Neural crest cell (in vitro differentiated cells): ENCODE measurements around the gene APBA3. TPM values are rescaled to one million over a fixed set of nuclear protein-coding genes. Genes with fewer than 3 reads are reported as not detected.

Experiments
- DNase-seq: peaks from one replicate; pipeline ENCODE4 v3.0.0; 2021; ENCODE audit warnings: low read depth, mixed read lengths, low spot score
- H3K27ac Mint-ChIP-seq: one replicate; pipeline ENCODE4 v1.8.0; 2021; ENCODE audit warnings: mild to moderate bottlenecking, mixed read lengths; ENCODE audit not compliant: unreplicated experiment
- H3K27me3 Mint-ChIP-seq: 2 replicates; pipeline ENCODE4 v1.8.0; 2021; ENCODE audit warnings: low read depth, mild to moderate bottlenecking, mixed read lengths
- H3K36me3 Mint-ChIP-seq: 2 replicates; pipeline ENCODE4 v1.8.0; 2021; ENCODE audit warnings: low read depth, mild to moderate bottlenecking, mixed read lengths
- H3K4me1 Mint-ChIP-seq: 2 replicates; pipeline ENCODE4 v1.8.0; 2021; ENCODE audit warnings: mixed read lengths
- H3K4me3 Mint-ChIP-seq: one replicate; pipeline ENCODE4 v1.8.0; 2021; ENCODE audit warnings: mild to moderate bottlenecking, mixed read lengths
- H3K9me3 Mint-ChIP-seq: 2 replicates; pipeline ENCODE4 v1.8.0; 2021; ENCODE audit warnings: mixed read lengths
- total RNA-seq: library from RNA; stranded (reverse); gene quantifications from 2 replicates; pipeline ENCODE4 v1.2.1, GENCODE V29; 2021
- TF ChIP-seq, protein P1 (sequence below): fragments of 200-600 bp; sonication (generic); conservative IDR thresholded peaks from 2 replicates; pipeline ENCODE4 v1.5.0; 2021; ENCODE audit warnings: antibody characterized with exemption, mild to moderate bottlenecking

The APBA3 gene
- total RNA-seq, 1 donor from 2014 or later, result 24.5 TPM

- Mint-ChIP-seq H3K36me3 (no peaks in the 10 kb centered on the region), H3K9me3 (no peaks in the 10 kb centered on the region), H3K4me1 (no peaks in the 10 kb centered on the region), H3K27ac (no peak overlapping the region), H3K4me3 (no peak overlapping the region), H3K27me3 (peaks cover 47% of the 10 kb centered on the region)
- TF ChIP-seq, protein P1, sequence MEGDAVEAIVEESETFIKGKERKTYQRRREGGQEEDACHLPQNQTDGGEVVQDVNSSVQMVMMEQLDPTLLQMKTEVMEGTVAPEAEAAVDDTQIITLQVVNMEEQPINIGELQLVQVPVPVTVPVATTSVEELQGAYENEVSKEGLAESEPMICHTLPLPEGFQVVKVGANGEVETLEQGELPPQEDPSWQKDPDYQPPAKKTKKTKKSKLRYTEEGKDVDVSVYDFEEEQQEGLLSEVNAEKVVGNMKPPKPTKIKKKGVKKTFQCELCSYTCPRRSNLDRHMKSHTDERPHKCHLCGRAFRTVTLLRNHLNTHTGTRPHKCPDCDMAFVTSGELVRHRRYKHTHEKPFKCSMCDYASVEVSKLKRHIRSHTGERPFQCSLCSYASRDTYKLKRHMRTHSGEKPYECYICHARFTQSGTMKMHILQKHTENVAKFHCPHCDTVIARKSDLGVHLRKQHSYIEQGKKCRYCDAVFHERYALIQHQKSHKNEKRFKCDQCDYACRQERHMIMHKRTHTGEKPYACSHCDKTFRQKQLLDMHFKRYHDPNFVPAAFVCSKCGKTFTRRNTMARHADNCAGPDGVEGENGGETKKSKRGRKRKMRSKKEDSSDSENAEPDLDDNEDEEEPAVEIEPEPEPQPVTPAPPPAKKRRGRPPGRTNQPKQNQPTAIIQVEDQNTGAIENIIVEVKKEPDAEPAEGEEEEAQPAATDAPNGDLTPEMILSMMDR, result no peak
- no peak for DNase-seq
Observed at GRCh38 chr19:3803114-3803888, 41.8 kb upstream of the APBA3 start.

DNA sequence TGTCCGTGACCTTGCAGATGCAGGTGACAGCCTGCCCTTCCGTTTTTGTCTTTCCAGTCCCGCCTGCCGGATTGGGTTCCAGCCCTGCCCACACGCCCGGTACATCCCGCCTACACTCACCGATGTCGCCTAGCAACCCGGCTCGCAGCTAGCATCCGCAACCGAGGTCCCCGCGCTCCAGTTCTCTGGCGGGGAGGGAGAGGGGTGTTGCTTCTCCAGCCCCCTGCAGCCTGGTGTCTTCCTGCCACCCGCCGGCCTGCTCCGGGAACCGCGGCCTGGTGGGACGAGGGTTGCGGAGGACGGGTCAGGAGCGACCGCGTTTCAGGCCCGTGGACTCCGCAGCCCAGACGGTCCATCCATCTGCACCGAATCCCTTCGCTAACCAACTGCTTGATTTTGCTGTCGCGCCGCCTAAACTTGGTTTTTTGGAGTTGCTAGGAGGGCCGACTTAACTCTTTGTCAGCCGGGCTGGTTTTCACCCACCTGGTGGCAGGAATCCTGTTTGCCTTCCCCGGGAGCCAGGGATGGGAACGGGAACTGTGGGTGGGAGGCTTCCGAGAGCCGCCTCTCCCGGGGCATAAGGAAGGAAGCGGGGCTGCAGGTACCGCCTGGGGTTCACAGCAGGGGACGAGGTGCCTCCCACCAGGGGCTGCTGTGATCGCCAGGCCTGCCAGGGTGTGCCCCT, 40.1 kb upstream of the APBA3 start:
- Mint-ChIP-seq H3K27me3 (peaks cover 55% of the 10 kb centered on the region), H3K4me1 (no peaks in the 10 kb centered on the region), H3K27ac (no peak overlapping the region), H3K9me3 (peaks cover 4% of the 10 kb centered on the region), H3K4me3 (no peak overlapping the region), H3K36me3 (no peaks in the 10 kb centered on the region)
- DNase-seq, result no peak
- TF ChIP-seq, protein P1, result peak; percentile 41

DNA sequence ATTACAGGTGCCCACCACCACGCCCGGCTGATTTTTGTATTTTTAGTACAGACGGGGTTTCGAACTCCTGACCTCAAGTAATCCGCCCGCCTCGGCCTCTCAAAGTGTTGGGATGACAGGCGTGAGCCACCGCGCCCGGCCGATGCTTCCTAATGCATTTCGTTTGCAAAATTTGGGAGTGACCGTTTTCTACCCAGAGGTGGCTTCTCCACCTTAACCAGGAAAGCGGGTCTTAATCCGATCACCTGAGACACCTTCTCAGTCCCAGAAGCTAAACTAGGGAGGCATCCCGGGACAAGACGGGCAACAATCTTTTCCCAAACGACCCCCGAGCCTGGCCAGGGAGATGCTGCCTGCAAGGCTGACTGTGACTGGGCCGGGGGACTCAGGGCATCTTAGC, 39.5 kb upstream of the APBA3 start:
- Mint-ChIP-seq H3K4me3 (no peak overlapping the region), H3K4me1 (no peaks in the 10 kb centered on the region), H3K27me3 (peaks cover 57% of the 10 kb centered on the region), H3K36me3 (no peaks in the 10 kb centered on the region), H3K27ac (no peak overlapping the region), H3K9me3 (peaks cover 5% of the 10 kb centered on the region)
- TF ChIP-seq, protein P1, result no peak
- no peak for DNase-seq

DNA sequence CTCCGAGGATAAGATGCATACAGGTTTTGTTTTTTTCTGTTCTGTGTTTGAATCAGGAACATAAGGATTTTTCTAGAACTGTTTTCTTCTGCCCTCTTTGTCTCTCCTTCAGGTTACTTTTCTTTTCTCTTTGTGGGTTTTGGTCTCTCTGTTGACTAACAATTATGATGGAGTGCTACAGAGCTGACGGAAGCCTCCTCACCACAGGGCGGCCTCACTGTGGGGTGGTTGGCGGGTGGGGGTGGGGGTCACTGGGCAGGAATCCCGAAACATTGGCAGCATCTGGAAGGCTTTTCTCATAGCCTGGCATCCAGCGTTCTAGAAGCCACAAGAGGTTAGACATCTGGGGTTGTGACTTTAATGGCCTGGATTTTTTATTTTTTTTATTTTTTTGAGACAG, 36.6 kb upstream of the APBA3 start:
- no peak for DNase-seq
- no peak overlapping the region for H3K27ac Mint-ChIP-seq
- peaks cover 5% of the 10 kb centered on the region for H3K9me3 Mint-ChIP-seq
- H3K27me3 Mint-ChIP-seq, result peaks cover 60% of the 10 kb centered on the region
- TF ChIP-seq, protein P1, result no peak
- H3K4me1 Mint-ChIP-seq, result no peaks in the 10 kb centered on the region
- no peak overlapping the region for H3K4me3 Mint-ChIP-seq
- H3K36me3 Mint-ChIP-seq, result no peaks in the 10 kb centered on the region

GRCh38 chr19:3796358-3796757, 34.9 kb upstream of the APBA3 start:
- peaks cover 5% of the 10 kb centered on the region for H3K9me3 Mint-ChIP-seq
- DNase-seq, result no peak
- H3K27ac Mint-ChIP-seq, result no peak overlapping the region
- TF ChIP-seq, protein P1, result no peak
- H3K27me3 Mint-ChIP-seq, result peaks cover 50% of the 10 kb centered on the region
- no peaks in the 10 kb centered on the region for H3K4me1 Mint-ChIP-seq
- no peak overlapping the region for H3K4me3 Mint-ChIP-seq
- no peaks in the 10 kb centered on the region for H3K36me3 Mint-ChIP-seq
